Body of pancreas (tissue), 4 donors: Measurements from ENCODE around the gene CTAGE1. TPM values are rescaled to one million over a fixed set of nuclear protein-coding genes. Genes with fewer than 3 reads are reported as not detected.

ENCODE experiments used
- ATAC-seq: fragments of 150-250 bp; one replicate; pipeline ENCODE4 v1.9.1; 2016
- DNase-seq, 4 donors: peaks; one replicate each; pipeline ENCODE4 v3.0.0-alpha.2; 2019
- H3K27ac ChIP-seq, 4 donors: fragments of 200-600 bp; sonication (generic); 1 replicate in 3 of 4; 2 replicates in 1 of 4; pipeline versions ENCODE4 v1.5.1 to v1.6.1; 2016 to 2019; ENCODE audit warnings: mild to moderate bottlenecking in 1 of 4, mixed read lengths in 1 of 4, moderate library complexity in 1 of 4
- H3K27me3 ChIP-seq, 2 donors: fragments of 200-600 bp; sonication (generic); one replicate each; pipeline ENCODE4 v1.6.0; 2016; ENCODE audit warnings: mild to moderate bottlenecking in 1 of 2
- H3K36me3 ChIP-seq, 2 donors: fragments of 200-600 bp; sonication (generic); replicated peaks in 1 of 2; 2 replicates each; pipeline ENCODE4 v1.5.1; 2016; ENCODE audit warnings: low read depth in 2 of 2; ENCODE audit not compliant: insufficient read depth in 1 of 2
- H3K4me1 ChIP-seq: fragments of 200-600 bp; sonication (generic); one replicate; pipeline ENCODE4 v1.6.0; 2016
- H3K4me3 ChIP-seq, 2 donors: fragments of 200-600 bp; sonication (generic); 1 replicate in 1 of 2; 2 replicates in 1 of 2; pipeline ENCODE4 v1.5.1; 2016 to 2019
- H3K9me3 ChIP-seq, 3 donors: fragments of 200-600 bp; sonication (generic); 1 replicate in 2 of 3; 2 replicates in 1 of 3; pipeline ENCODE4 v1.5.1; 2016
- CTCF ChIP-seq, 7 experiments: fragments of 450-650 bp in 4 of 7; fragments of 200-600 bp in 3 of 7; sonication (generic) in 3 of 7; IDR thresholded peaks; one replicate each; pipeline ENCODE4 v1.5.1; 2016 to 2019; ENCODE audit warnings: antibody characterized with exemption in 7 of 7
- POLR2A ChIP-seq, 3 donors: fragments of 450-650 bp; IDR thresholded peaks; one replicate each; pipeline ENCODE4 v1.6.1; 2016; ENCODE audit warnings: antibody characterized with exemption in 3 of 3, mild to moderate bottlenecking in 2 of 3
- WGBS, 2 donors: methylation state at CpG; one replicate each; pipeline ENCODE4 v1.1.5; 2017; 5-methylcytosine and 5-hydroxymethylcytosine counted together
- intact Hi-C: fragments of 100-400 bp; cut with DNase I; formaldehyde crosslinking; loops from one replicate; pipeline ENCODE4 v1.15.1; 2023
- total RNA-seq, 2 donors: library from RNA; depleted of rRNA; stranded (reverse); fragments of >200 nt; gene quantifications; one replicate each; pipeline ENCODE4 v1.1.0, GENCODE V29; 2016

CTAGE1 gene
- total RNA-seq, 2 donors from 2014 or later: not detected

GRCh38 chr18:22411446-22411845 lies 6.3 kb downstream of the CTAGE1 start:
- no peaks in the 10 kb centered on the region for H3K4me1 ChIP-seq
- intact Hi-C loops: no loop called here
- no peaks in the 10 kb centered on the region for H3K27me3 ChIP-seq
- 67 to 70% methylated on average over 5 of the region's 5 CpGs for WGBS, 2 donors
- no peaks in the 10 kb centered on the region for H3K36me3 ChIP-seq
- no peak overlapping the region for H3K4me3 ChIP-seq
- peak overlapping the region in 1 of 4 donors; percentile 10 for H3K27ac ChIP-seq
- no peak for ATAC-seq
- TF ChIP-seq CTCF (IDR thresholded peaks at IDR 0.05) (no peak), POLR2A (IDR thresholded peaks at IDR 0.05) (no peak)
- no peak for DNase-seq
- no peaks in the 10 kb centered on the region for H3K9me3 ChIP-seq

GRCh38 chr18:22410126-22410525 lies 7.6 kb downstream of the CTAGE1 start:
- no peaks in the 10 kb centered on the region for H3K4me1 ChIP-seq
- no peaks in the 10 kb centered on the region for H3K36me3 ChIP-seq
- H3K27me3 ChIP-seq: no peaks in the 10 kb centered on the region
- H3K9me3 ChIP-seq: no peaks in the 10 kb centered on the region
- TF ChIP-seq POLR2A (IDR thresholded peaks at IDR 0.05): no peak
- no peak for TF ChIP-seq CTCF (IDR thresholded peaks at IDR 0.05)
- ATAC-seq: no peak
- intact Hi-C loops: no loop called here
- no peak for DNase-seq
- 85 to 86% methylated on average over 3 of the region's 3 CpGs for WGBS, 2 donors
- no peak overlapping the region for H3K27ac ChIP-seq
- no peak overlapping the region for H3K4me3 ChIP-seq

GRCh38 chr18:22409445-22409844 lies 8.3 kb downstream of the CTAGE1 start:
- no peaks in the 10 kb centered on the region for H3K36me3 ChIP-seq
- no peak for DNase-seq
- no peak overlapping the region for H3K4me3 ChIP-seq
- no peaks in the 10 kb centered on the region for H3K27me3 ChIP-seq
- H3K4me1 ChIP-seq: no peaks in the 10 kb centered on the region
- intact Hi-C loops: no loop called here
- no peaks in the 10 kb centered on the region for H3K9me3 ChIP-seq
- 72 to 76% methylated on average over 1 of the region's 1 CpG for WGBS, 2 donors
- ATAC-seq: no peak
- H3K27ac ChIP-seq: no peak overlapping the region
- TF ChIP-seq CTCF (IDR thresholded peaks at IDR 0.05) (no peak), POLR2A (IDR thresholded peaks at IDR 0.05) (no peak)

- TF ChIP-seq POLR2A (IDR thresholded peaks at IDR 0.05): no peak
- TF ChIP-seq CTCF (IDR thresholded peaks at IDR 0.05): no peak
- Histone ChIP-seq H3K36me3 (no peaks in the 10 kb centered on the region), H3K4me3 (no peak overlapping the region), H3K9me3 (no peaks in the 10 kb centered on the region), H3K27ac (no peak overlapping the region), H3K27me3 (no peaks in the 10 kb centered on the region), H3K4me1 (no peaks in the 10 kb centered on the region)
- intact Hi-C loops: no loop called here
- ATAC-seq (no peak), DNase-seq (no peak)
- WGBS, 2 donors: 93 to 99% methylated on average over 3 of the region's 3 CpGs
These were observed 9.7 kb downstream of the CTAGE1 start for GRCh38 chr18:22408059-22408458.

- Histone ChIP-seq H3K9me3 (no peaks in the 10 kb centered on the region), H3K4me1 (no peaks in the 10 kb centered on the region), H3K4me3 (no peak overlapping the region), H3K27me3 (no peaks in the 10 kb centered on the region), H3K36me3 (no peaks in the 10 kb centered on the region), H3K27ac (no peak overlapping the region)
- DNase-seq (no peak), ATAC-seq (no peak)
- TF ChIP-seq POLR2A (IDR thresholded peaks at IDR 0.05) (no peak), CTCF (IDR thresholded peaks at IDR 0.05) (no peak)
- intact Hi-C loops: no loop called here
These were observed 12.6 kb downstream of the CTAGE1 start for GRCh38 chr18:22405142-22405541.
